Stimulated activated effector memory CD8-positive, alpha-beta T cell treated with anti-CD3 and anti-CD28 coated beads, Interleukin-12 subunit alpha, Interleukin-12 subunit beta, amount 100 ng/mL, for 72 hours (primary cell): ENCODE results near the gene TBKBP1.

Source experiments
- ATAC-seq: fragments of 150-1000 bp; cut with Tn5 transposase; 2 replicates; pipeline ENCODE4 v1.10.0; 2021
- DNase-seq, 2 donors: peaks; one replicate each; pipeline ENCODE4 v3.0.0; 2021 to 2022; ENCODE audit warnings: low spot score in 2 of 2
- H3K27ac Mint-ChIP-seq: one replicate; pipeline ENCODE4 v1.8.0; 2022; ENCODE audit warnings: mild to moderate bottlenecking, mixed read lengths
- H3K36me3 Mint-ChIP-seq: one replicate; pipeline ENCODE4 v1.8.0; 2022; ENCODE audit warnings: mild to moderate bottlenecking, mixed read lengths
- H3K4me1 Mint-ChIP-seq: one replicate; pipeline ENCODE4 v1.8.0; 2022; ENCODE audit warnings: mixed read lengths
- H3K4me3 Mint-ChIP-seq: one replicate; pipeline ENCODE4 v1.8.0; 2022; ENCODE audit warnings: mild to moderate bottlenecking, mixed read lengths
- H3K9me3 Mint-ChIP-seq: one replicate; pipeline ENCODE4 v1.8.0; 2022; ENCODE audit warnings: mixed read lengths

The TBKBP1 gene

GRCh38 chr17:47690121-47690520, 3.8 kb upstream of the TBKBP1 start:
- peak overlapping the region; percentile 54 for H3K27ac Mint-ChIP-seq
- DNase-seq (no peak), ATAC-seq (peak; percentile 38)
- peaks cover 25% of the 10 kb centered on the region for H3K36me3 Mint-ChIP-seq
- no peak overlapping the region for H3K4me3 Mint-ChIP-seq
- no peaks in the 10 kb centered on the region for H3K9me3 Mint-ChIP-seq
- H3K4me1 Mint-ChIP-seq: peaks cover 37% of the 10 kb centered on the region

DNA sequence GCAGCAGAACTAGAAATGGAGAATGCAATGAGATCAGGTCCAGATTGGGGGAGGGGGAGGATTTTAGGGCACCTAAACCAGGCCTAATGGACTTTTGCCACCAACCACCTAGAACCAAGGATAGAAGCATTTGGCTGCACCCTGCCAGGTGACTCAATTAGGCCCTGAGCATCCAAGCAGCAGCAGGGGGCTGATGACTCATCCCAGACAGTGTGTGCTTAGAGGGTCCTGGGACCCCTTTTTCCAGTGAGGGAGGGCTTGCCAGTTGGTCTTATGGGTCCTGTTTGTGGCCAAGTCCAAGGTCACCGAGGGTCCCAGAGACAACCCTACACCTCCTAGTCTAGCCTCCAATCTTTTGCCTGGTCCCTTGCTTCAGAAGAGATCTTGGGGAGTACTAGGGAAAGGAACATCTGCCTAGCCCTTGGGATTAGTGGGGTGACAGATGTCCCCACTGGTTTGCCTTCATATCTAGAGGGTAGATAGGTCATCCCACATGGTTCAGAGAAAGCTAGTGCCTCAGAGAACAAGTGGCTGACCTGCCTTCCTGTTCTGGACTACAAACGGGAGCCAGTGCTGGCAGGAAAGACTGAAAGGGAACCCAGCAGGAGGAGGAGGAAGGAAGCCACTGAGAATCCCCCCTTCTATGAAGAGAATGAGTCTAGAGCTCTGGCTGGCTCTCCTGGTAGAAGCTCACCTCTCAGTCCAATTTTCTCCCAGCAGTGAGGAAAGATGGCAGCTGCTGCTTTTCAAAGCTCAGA, 1.6 kb upstream of the TBKBP1 start:
- peak overlapping the region; percentile 98 for H3K27ac Mint-ChIP-seq
- H3K9me3 Mint-ChIP-seq: no peaks in the 10 kb centered on the region
- H3K4me3 Mint-ChIP-seq: peak overlapping the region; percentile 98
- ATAC-seq (no peak), DNase-seq (no peak)
- H3K36me3 Mint-ChIP-seq: peaks cover 13% of the 10 kb centered on the region
- peaks cover 58% of the 10 kb centered on the region for H3K4me1 Mint-ChIP-seq

GRCh38 chr17:47692895-47693730, 848 bp upstream of the TBKBP1 start:
- Mint-ChIP-seq H3K36me3 (peaks cover 13% of the 10 kb centered on the region), H3K4me1 (peaks cover 62% of the 10 kb centered on the region), H3K4me3 (peak overlapping the region; percentile 98), H3K9me3 (no peaks in the 10 kb centered on the region), H3K27ac (peak overlapping the region; percentile 98)
- ATAC-seq: no peak
- no peak for DNase-seq

- H3K4me1 Mint-ChIP-seq: peaks cover 78% of the 10 kb centered on the region
- H3K9me3 Mint-ChIP-seq: no peaks in the 10 kb centered on the region
- ATAC-seq (peak; percentile 63), DNase-seq (peak; percentile 51 to 81)
- H3K36me3 Mint-ChIP-seq: peaks cover 29% of the 10 kb centered on the region
- peak overlapping the region; percentile 90 for H3K27ac Mint-ChIP-seq
- H3K4me3 Mint-ChIP-seq: peak overlapping the region; percentile 98
Measured at GRCh38 chr17:47694581-47695428, 844 bp downstream of the TBKBP1 start.

DNA sequence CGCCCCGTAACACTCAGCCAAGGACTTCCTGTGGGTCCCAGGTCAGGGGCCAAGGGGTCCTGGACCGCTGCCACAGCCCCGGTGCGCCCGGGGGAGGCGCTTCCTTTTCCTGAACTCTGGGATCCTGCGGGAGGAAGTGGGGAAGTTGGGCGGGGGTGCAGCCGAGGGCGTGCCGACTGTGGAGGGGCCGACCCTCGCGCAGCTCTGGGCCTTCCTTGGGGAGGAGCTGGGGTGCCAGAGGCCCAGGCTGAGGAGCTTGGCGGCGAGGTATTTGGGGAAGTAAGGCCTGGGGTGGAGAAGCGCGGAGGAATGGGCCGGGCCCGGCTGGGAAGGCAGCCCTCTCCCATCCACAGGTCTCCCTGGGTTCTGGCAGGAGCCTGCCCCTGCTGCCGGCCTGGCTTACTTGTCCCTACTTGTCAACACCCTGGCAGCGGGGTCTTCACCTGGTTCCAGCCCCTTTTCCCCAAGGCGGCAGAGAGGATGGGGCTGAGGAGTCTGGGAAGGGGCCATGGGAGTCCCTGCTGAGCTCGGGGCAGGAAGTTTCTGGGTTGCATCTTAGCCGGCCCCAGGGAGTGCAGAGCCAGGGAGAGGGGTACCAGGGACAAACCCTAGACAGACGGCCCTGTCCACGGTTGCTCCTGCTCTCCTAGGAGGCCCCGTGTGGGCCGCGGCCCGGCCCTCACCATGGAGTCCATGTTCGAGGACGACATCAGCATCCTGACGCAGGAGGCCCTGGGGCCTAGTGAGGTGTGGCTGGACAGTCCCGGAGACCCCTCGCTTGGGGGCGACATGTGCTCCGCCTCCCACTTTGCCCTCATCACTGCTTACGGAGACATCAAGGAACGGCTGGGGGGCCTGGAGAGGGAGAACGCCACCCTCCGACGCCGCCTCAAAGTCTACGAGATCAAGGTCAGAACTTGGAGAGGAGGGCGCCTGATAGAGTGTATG, 1.7 kb downstream of the TBKBP1 start:
- Mint-ChIP-seq H3K4me3 (peak overlapping the region; percentile 98), H3K9me3 (no peaks in the 10 kb centered on the region), H3K36me3 (peaks cover 35% of the 10 kb centered on the region), H3K27ac (peak overlapping the region; percentile 90), H3K4me1 (peaks cover 75% of the 10 kb centered on the region)
- DNase-seq: no peak
- ATAC-seq: no peak

GRCh38 chr17:47696717-47697642, 3.0 kb downstream of the TBKBP1 start:
- DNase-seq: no peak
- peak overlapping the region; percentile 98 for H3K4me3 Mint-ChIP-seq
- peaks cover 48% of the 10 kb centered on the region for H3K36me3 Mint-ChIP-seq
- peaks cover 81% of the 10 kb centered on the region for H3K4me1 Mint-ChIP-seq
- H3K27ac Mint-ChIP-seq: no peak overlapping the region
- ATAC-seq: no peak
- H3K9me3 Mint-ChIP-seq: no peaks in the 10 kb centered on the region

DNA sequence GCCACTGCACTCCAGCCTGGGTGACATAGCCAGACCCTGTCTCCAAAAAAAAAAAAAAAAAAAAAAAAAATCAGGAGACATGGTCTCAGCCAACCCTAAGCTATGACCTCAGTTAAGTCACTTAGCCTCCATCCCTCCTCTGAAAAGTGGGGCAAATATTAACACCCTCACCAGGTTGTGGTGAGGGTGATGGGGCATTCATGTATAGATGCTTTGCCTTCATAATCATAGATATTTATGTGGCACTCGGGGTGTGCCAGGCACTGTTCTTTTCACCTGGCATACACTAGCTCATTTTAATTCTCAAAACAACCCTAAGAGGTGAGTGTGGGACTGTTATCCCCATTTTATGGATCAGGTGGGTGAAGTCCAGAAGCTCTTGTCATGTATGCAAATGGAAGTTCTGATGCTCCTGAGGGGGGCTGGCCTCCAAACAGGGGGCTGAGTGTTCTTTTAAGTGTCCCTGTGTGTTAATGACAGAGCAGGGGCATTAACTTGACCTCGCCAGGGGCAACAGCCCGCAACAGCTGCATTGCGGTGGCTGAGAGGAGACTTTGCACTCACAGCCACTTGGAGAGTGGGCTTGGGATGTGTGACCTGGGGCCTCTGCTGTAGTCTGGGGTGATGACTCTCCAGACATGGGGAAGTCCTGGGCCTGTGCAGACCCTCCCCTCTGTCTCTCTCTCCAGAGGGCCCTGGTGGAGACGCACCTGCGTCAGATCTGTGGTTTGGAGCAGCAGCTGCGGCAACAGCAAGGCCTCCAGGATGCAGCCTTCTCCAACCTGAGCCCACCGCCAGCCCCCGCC, 4.1 kb downstream of the TBKBP1 start:
- ATAC-seq: no peak
- Mint-ChIP-seq H3K27ac (peak overlapping the region; percentile 78), H3K4me1 (peaks cover 79% of the 10 kb centered on the region), H3K9me3 (no peaks in the 10 kb centered on the region), H3K4me3 (peak overlapping the region; percentile 76), H3K36me3 (peaks cover 59% of the 10 kb centered on the region)
- no peak for DNase-seq

- Mint-ChIP-seq H3K27ac (peak overlapping the region; percentile 78), H3K4me1 (peaks cover 82% of the 10 kb centered on the region), H3K4me3 (peak overlapping the region; percentile 76), H3K9me3 (no peaks in the 10 kb centered on the region), H3K36me3 (peaks cover 61% of the 10 kb centered on the region)
- ATAC-seq (peak; percentile 47), DNase-seq (peak; percentile 76 to 91)
Measured at GRCh38 chr17:47698749-47699535, 5.0 kb downstream of the TBKBP1 start.

GRCh38 chr17:47699536-47699840, 5.5 kb downstream of the TBKBP1 start:
- Mint-ChIP-seq H3K4me1 (peaks cover 88% of the 10 kb centered on the region), H3K27ac (peak overlapping the region; percentile 78)
- DNase-seq: no peak

GRCh38 chr17:47700471-47701449, 6.8 kb downstream of the TBKBP1 start:
- DNase-seq: peak in 1 of 2 donors; percentile 82
- peak overlapping the region; percentile 95 for H3K27ac Mint-ChIP-seq
- ATAC-seq: peak; percentile 76
- peaks cover 90% of the 10 kb centered on the region for H3K4me1 Mint-ChIP-seq
- H3K9me3 Mint-ChIP-seq: no peaks in the 10 kb centered on the region
- H3K36me3 Mint-ChIP-seq: peaks cover 60% of the 10 kb centered on the region
- H3K4me3 Mint-ChIP-seq: peak overlapping the region; percentile 76

More at GRCh38 chr17:47699536-47699840, 5.5 kb downstream of the TBKBP1 start:
- peak overlapping the region; percentile 76 for H3K4me3 Mint-ChIP-seq
- H3K36me3 Mint-ChIP-seq: peaks cover 61% of the 10 kb centered on the region
- no peaks in the 10 kb centered on the region for H3K9me3 Mint-ChIP-seq
- no peak for ATAC-seq

- DNase-seq (peak in 1 of 2 donors; percentile 62), ATAC-seq (no peak)
- Mint-ChIP-seq H3K4me1 (peaks cover 91% of the 10 kb centered on the region), H3K36me3 (peaks cover 68% of the 10 kb centered on the region), H3K4me3 (peak overlapping the region; percentile 76), H3K9me3 (no peaks in the 10 kb centered on the region), H3K27ac (peak overlapping the region; percentile 95)
Measured at GRCh38 chr17:47701608-47702007, 7.6 kb downstream of the TBKBP1 start.
